Measurements from ENCODE around the gene CHST14. TPM values are rescaled to one million over a fixed set of nuclear protein-coding genes. Genes with fewer than 3 reads are reported as not detected.

Gene CHST14
- total and polyA plus RNA-seq, 2 of the 8 experiments (the other 6 are each of a cell fraction or from before 2014, with no cell fraction given), result 13.4 to 20.3 TPM

DNA sequence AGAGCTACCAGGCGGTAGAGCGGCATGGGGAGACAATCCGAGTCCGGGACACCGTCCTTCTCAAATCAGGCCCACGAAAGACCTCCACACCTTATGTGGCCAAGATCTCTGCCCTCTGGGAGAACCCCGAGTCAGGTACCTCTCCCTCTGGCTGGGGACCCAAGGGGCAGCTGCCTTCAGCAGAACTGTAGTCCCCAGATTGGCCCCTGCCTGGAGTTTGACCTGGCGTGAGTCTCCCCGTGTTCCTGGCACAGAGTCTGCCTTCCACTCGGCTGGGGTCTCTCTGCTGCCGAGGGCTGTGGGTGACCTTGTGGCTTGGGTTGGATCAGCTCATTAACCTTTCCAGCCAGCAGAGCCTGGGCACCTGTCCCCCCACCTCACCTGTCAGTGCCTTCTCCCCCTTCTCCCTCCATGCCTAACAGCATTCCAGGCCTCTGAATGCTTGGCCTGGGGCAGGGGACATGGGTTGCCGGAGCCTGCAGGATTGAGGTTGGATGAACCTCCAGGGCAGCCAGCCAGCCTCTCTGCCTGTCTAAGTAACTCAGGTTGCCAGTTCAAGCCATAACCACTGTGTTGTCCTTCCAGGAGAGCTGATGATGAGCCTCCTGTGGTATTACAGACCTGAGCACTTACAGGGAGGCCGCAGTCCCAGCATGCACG, 6.8 kb upstream of the CHST14 start (continued):
- TF ChIP-seq, protein P1, sequence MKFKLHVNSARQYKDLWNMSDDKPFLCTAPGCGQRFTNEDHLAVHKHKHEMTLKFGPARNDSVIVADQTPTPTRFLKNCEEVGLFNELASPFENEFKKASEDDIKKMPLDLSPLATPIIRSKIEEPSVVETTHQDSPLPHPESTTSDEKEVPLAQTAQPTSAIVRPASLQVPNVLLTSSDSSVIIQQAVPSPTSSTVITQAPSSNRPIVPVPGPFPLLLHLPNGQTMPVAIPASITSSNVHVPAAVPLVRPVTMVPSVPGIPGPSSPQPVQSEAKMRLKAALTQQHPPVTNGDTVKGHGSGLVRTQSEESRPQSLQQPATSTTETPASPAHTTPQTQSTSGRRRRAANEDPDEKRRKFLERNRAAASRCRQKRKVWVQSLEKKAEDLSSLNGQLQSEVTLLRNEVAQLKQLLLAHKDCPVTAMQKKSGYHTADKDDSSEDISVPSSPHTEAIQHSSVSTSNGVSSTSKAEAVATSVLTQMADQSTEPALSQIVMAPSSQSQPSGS (IDR thresholded peaks at IDR 0.05; ENCODE audit: low read length), result no peak
- no peak for TF ChIP-seq TBP (IDR thresholded peaks at IDR 0.05; ENCODE audit: low read depth, low read length)
- no peak for TF ChIP-seq BRCA1 (IDR thresholded peaks at IDR 0.05; ENCODE audit: low read depth, low read length)
- TF ChIP-seq, protein P2, sequence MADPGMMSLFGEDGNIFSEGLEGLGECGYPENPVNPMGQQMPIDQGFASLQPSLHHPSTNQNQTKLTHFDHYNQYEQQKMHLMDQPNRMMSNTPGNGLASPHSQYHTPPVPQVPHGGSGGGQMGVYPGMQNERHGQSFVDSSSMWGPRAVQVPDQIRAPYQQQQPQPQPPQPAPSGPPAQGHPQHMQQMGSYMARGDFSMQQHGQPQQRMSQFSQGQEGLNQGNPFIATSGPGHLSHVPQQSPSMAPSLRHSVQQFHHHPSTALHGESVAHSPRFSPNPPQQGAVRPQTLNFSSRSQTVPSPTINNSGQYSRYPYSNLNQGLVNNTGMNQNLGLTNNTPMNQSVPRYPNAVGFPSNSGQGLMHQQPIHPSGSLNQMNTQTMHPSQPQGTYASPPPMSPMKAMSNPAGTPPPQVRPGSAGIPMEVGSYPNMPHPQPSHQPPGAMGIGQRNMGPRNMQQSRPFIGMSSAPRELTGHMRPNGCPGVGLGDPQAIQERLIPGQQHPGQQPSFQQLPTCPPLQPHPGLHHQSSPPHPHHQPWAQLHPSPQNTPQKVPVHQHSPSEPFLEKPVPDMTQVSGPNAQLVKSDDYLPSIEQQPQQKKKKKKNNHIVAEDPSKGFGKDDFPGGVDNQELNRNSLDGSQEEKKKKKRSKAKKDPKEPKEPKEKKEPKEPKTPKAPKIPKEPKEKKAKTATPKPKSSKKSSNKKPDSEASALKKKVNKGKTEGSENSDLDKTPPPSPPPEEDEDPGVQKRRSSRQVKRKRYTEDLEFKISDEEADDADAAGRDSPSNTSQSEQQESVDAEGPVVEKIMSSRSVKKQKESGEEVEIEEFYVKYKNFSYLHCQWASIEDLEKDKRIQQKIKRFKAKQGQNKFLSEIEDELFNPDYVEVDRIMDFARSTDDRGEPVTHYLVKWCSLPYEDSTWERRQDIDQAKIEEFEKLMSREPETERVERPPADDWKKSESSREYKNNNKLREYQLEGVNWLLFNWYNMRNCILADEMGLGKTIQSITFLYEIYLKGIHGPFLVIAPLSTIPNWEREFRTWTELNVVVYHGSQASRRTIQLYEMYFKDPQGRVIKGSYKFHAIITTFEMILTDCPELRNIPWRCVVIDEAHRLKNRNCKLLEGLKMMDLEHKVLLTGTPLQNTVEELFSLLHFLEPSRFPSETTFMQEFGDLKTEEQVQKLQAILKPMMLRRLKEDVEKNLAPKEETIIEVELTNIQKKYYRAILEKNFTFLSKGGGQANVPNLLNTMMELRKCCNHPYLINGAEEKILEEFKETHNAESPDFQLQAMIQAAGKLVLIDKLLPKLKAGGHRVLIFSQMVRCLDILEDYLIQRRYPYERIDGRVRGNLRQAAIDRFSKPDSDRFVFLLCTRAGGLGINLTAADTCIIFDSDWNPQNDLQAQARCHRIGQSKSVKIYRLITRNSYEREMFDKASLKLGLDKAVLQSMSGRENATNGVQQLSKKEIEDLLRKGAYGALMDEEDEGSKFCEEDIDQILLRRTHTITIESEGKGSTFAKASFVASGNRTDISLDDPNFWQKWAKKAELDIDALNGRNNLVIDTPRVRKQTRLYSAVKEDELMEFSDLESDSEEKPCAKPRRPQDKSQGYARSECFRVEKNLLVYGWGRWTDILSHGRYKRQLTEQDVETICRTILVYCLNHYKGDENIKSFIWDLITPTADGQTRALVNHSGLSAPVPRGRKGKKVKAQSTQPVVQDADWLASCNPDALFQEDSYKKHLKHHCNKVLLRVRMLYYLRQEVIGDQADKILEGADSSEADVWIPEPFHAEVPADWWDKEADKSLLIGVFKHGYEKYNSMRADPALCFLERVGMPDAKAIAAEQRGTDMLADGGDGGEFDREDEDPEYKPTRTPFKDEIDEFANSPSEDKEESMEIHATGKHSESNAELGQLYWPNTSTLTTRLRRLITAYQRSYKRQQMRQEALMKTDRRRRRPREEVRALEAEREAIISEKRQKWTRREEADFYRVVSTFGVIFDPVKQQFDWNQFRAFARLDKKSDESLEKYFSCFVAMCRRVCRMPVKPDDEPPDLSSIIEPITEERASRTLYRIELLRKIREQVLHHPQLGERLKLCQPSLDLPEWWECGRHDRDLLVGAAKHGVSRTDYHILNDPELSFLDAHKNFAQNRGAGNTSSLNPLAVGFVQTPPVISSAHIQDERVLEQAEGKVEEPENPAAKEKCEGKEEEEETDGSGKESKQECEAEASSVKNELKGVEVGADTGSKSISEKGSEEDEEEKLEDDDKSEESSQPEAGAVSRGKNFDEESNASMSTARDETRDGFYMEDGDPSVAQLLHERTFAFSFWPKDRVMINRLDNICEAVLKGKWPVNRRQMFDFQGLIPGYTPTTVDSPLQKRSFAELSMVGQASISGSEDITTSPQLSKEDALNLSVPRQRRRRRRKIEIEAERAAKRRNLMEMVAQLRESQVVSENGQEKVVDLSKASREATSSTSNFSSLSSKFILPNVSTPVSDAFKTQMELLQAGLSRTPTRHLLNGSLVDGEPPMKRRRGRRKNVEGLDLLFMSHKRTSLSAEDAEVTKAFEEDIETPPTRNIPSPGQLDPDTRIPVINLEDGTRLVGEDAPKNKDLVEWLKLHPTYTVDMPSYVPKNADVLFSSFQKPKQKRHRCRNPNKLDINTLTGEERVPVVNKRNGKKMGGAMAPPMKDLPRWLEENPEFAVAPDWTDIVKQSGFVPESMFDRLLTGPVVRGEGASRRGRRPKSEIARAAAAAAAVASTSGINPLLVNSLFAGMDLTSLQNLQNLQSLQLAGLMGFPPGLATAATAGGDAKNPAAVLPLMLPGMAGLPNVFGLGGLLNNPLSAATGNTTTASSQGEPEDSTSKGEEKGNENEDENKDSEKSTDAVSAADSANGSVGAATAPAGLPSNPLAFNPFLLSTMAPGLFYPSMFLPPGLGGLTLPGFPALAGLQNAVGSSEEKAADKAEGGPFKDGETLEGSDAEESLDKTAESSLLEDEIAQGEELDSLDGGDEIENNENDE (IDR thresholded peaks at IDR 0.05; ENCODE audit: insufficient replicate concordance, low read length), result no peak
- no peak for TF ChIP-seq SIRT6 (IDR thresholded peaks at IDR 0.05; ENCODE audit: low read length)
- no peak for TF ChIP-seq SRF (IDR thresholded peaks at IDR 0.05; ENCODE audit: low read depth, low read length)
- TF ChIP-seq RAD21 (IDR thresholded peaks at IDR 0.05 in 1 of 2, conservative IDR thresholded peaks at IDR 0.05 in 1 of 2; ENCODE audit: low read depth in 2 of 2, low read length in 2 of 2), result no peak
- TF ChIP-seq SIN3A (conservative IDR thresholded peaks at IDR 0.05 in 1 of 2, IDR thresholded peaks at IDR 0.05 in 1 of 2; ENCODE audit: low read depth in 1 of 2, low read length in 2 of 2), result no peak
